Inflammatory macrophage treated with lipopolysaccharide for 1 hour (primary cell): ENCODE results near the gene OBSCN.
"Not testable (repeated sequence)": the region's sequence is repeated elsewhere in the genome, so short reads cannot be mapped to it uniquely, and the experiment has no call there.

Experiments
- DNase-seq, 2 donors: peaks; one replicate each; pipeline ENCODE4 v3.0.0-alpha.2; 2020 to 2022

Gene OBSCN

GRCh38 chr1:228226956-228227791 lies 19.3 kb downstream of the OBSCN start:
- DNase-seq = no peak

- DNase-seq = not testable (repeated sequence)
Measured at GRCh38 chr1:228228147-228228546, 20.3 kb downstream of the OBSCN start.

GRCh38 chr1:228228601-228229074 lies 20.8 kb downstream of the OBSCN start:
- DNase-seq = peak; percentile 25 to 31

GRCh38 chr1:228231189-228231588 lies 23.3 kb downstream of the OBSCN start:
- DNase-seq = no peak

- DNase-seq = no peak
Measured at GRCh38 chr1:228233136-228233535, 25.3 kb downstream of the OBSCN start.

GRCh38 chr1:228234921-228235320 lies 27.1 kb downstream of the OBSCN start:
- DNase-seq = no peak

GRCh38 chr1:228236744-228237143 lies 28.9 kb downstream of the OBSCN start:
- DNase-seq = peak in 1 of 2 donors; percentile 6

GRCh38 chr1:228238007-228238406 lies 30.2 kb downstream of the OBSCN start:
- DNase-seq = no peak

- no peak for DNase-seq
Measured at GRCh38 chr1:228238461-228238860, 30.6 kb downstream of the OBSCN start.

GRCh38 chr1:228240411-228241240 lies 32.8 kb downstream of the OBSCN start:
- no peak for DNase-seq

GRCh38 chr1:228241259-228241658 lies 33.4 kb downstream of the OBSCN start:
- no peak for DNase-seq

GRCh38 chr1:228242409-228242808 lies 34.6 kb downstream of the OBSCN start:
- DNase-seq = no peak

- no peak for DNase-seq
Measured at GRCh38 chr1:228243093-228243492, 35.2 kb downstream of the OBSCN start.

- not testable (repeated sequence) for DNase-seq
Measured at GRCh38 chr1:228243989-228244388, 36.1 kb downstream of the OBSCN start.

- no peak for DNase-seq
Measured at GRCh38 chr1:228245111-228245510, 37.3 kb downstream of the OBSCN start.

GRCh38 chr1:228246216-228246900 lies 38.5 kb downstream of the OBSCN start:
- no peak for DNase-seq

GRCh38 chr1:228249513-228250305 lies 41.9 kb downstream of the OBSCN start:
- no peak for DNase-seq

- DNase-seq = not testable (repeated sequence)
Measured at GRCh38 chr1:228252476-228252875, 44.6 kb downstream of the OBSCN start.

- no peak for DNase-seq
Measured at GRCh38 chr1:228256626-228257375, 49.0 kb downstream of the OBSCN start.

GRCh38 chr1:228258486-228258885 lies 50.6 kb downstream of the OBSCN start:
- DNase-seq = no peak

- no peak for DNase-seq
Measured at GRCh38 chr1:228259368-228259894, 51.6 kb downstream of the OBSCN start.
